Measurements from ENCODE around the gene SLC5A10.

SLC5A10 gene

GRCh38 chr17:18958611-18959010 is 6.6 kb downstream of the SLC5A10 start:
- H2AFZ ChIP-seq (ENCODE audit: low read depth, low read length): no peak overlapping the region
- H4K20me1 ChIP-seq (ENCODE audit: insufficient read depth, low read length): peaks cover 10% of the 10 kb centered on the region
- no peak overlapping the region for H3K4me3 ChIP-seq (ENCODE audit: low read depth in 1 of 2, low read length in 2 of 2)
- H3K4me2 ChIP-seq (ENCODE audit: insufficient read depth, low read length): no peak overlapping the region
- DNase-seq: no peak
- H3K36me3 ChIP-seq (ENCODE audit: insufficient read depth, low read length): no peaks in the 10 kb centered on the region
- no peaks in the 10 kb centered on the region for H3K9me3 ChIP-seq (ENCODE audit: insufficient read depth, low read length, severe bottlenecking)
- ATAC-seq (ENCODE audit: insufficient read depth, low read depth): no peak
- H3K27me3 ChIP-seq (ENCODE audit: insufficient read depth, low read length, poor library complexity): no peaks in the 10 kb centered on the region
- no peak overlapping the region for H3K9ac ChIP-seq (ENCODE audit: low read depth, low read length)
- no peak for TF ChIP-seq CTCF (IDR thresholded peaks at IDR 0.05; ENCODE audit: borderline replicate concordance, extremely low read depth, low read length, poor library complexity, severe bottlenecking)
- no peak for TF ChIP-seq EZH2 (IDR thresholded peaks at IDR 0.05; ENCODE audit: borderline replicate concordance, low read depth, low read length, severe bottlenecking)
- H3K79me2 ChIP-seq (ENCODE audit: insufficient read depth, low read length): no peaks in the 10 kb centered on the region
- peaks cover 8% of the 10 kb centered on the region for H3K4me1 ChIP-seq (ENCODE audit: insufficient read depth, low read length)
- H3K27ac ChIP-seq (ENCODE audit: low read length): no peak overlapping the region

GRCh38 chr17:18959071-18959844 is 7.3 kb downstream of the SLC5A10 start:
- Histone ChIP-seq H3K9ac (ENCODE audit: low read depth, low read length) (no peak overlapping the region), H3K79me2 (ENCODE audit: insufficient read depth, low read length) (no peaks in the 10 kb centered on the region), H3K27me3 (ENCODE audit: insufficient read depth, low read length, poor library complexity) (no peaks in the 10 kb centered on the region), H3K4me1 (ENCODE audit: insufficient read depth, low read length) (peaks cover 8% of the 10 kb centered on the region), H3K4me3 (ENCODE audit: low read depth in 1 of 2, low read length in 2 of 2) (no peak overlapping the region), H2AFZ (ENCODE audit: low read depth, low read length) (no peak overlapping the region), H3K9me3 (ENCODE audit: insufficient read depth, low read length, severe bottlenecking) (no peaks in the 10 kb centered on the region), H3K4me2 (ENCODE audit: insufficient read depth, low read length) (no peak overlapping the region), H4K20me1 (ENCODE audit: insufficient read depth, low read length) (peaks cover 10% of the 10 kb centered on the region), H3K36me3 (ENCODE audit: insufficient read depth, low read length) (no peaks in the 10 kb centered on the region), H3K27ac (ENCODE audit: low read length) (no peak overlapping the region)
- no peak for TF ChIP-seq CTCF (IDR thresholded peaks at IDR 0.05; ENCODE audit: borderline replicate concordance, extremely low read depth, low read length, poor library complexity, severe bottlenecking)
- TF ChIP-seq EZH2 (IDR thresholded peaks at IDR 0.05; ENCODE audit: borderline replicate concordance, low read depth, low read length, severe bottlenecking): no peak
- no peak for DNase-seq
- ATAC-seq (ENCODE audit: insufficient read depth, low read depth): no peak

GRCh38 chr17:18959845-18960240 is 7.9 kb downstream of the SLC5A10 start:
- Histone ChIP-seq H4K20me1 (ENCODE audit: insufficient read depth, low read length) (peaks cover 10% of the 10 kb centered on the region), H3K4me2 (ENCODE audit: insufficient read depth, low read length) (no peak overlapping the region), H3K9me3 (ENCODE audit: insufficient read depth, low read length, severe bottlenecking) (no peaks in the 10 kb centered on the region), H3K4me1 (ENCODE audit: insufficient read depth, low read length) (peaks cover 8% of the 10 kb centered on the region), H3K4me3 (ENCODE audit: low read depth in 1 of 2, low read length in 2 of 2) (no peak overlapping the region), H2AFZ (ENCODE audit: low read depth, low read length) (no peak overlapping the region), H3K36me3 (ENCODE audit: insufficient read depth, low read length) (no peaks in the 10 kb centered on the region), H3K9ac (ENCODE audit: low read depth, low read length) (no peak overlapping the region), H3K27ac (ENCODE audit: low read length) (no peak overlapping the region), H3K79me2 (ENCODE audit: insufficient read depth, low read length) (no peaks in the 10 kb centered on the region), H3K27me3 (ENCODE audit: insufficient read depth, low read length, poor library complexity) (no peaks in the 10 kb centered on the region)
- TF ChIP-seq CTCF (IDR thresholded peaks at IDR 0.05; ENCODE audit: borderline replicate concordance, extremely low read depth, low read length, poor library complexity, severe bottlenecking) (no peak), EZH2 (IDR thresholded peaks at IDR 0.05; ENCODE audit: borderline replicate concordance, low read depth, low read length, severe bottlenecking) (no peak)
- DNase-seq (no peak), ATAC-seq (ENCODE audit: insufficient read depth, low read depth) (no peak)

Data from DND-41 (cell line).